H9 (cell line): ENCODE results near the gene KIF19. TPM values are rescaled to one million over a fixed set of nuclear protein-coding genes. Genes with fewer than 3 reads are reported as not detected.

Source experiments
- DNase-seq: peaks from one replicate; pipeline ENCODE4 v3.0.0-alpha.2; 2017
- H2AFZ ChIP-seq: one replicate; pipeline ENCODE4 v1.6.1; 2013; ENCODE audit warnings: mild to moderate bottlenecking, low read length, control low read depth, moderate library complexity
- H2AK5ac ChIP-seq: 2 replicates; pipeline ENCODE4 v1.6.1; 2013; ENCODE audit warnings: low read length, control low read depth, mixed read lengths; ENCODE audit not compliant: insufficient read length
- H2BK120ac ChIP-seq: one replicate; pipeline ENCODE4 v1.6.1; 2013; ENCODE audit warnings: low read depth, mild to moderate bottlenecking, low read length, control low read depth, inconsistent platforms; ENCODE audit not compliant: poor library complexity, severe bottlenecking
- H2BK12ac ChIP-seq: 2 replicates; pipeline ENCODE4 v1.6.1; 2013; ENCODE audit warnings: low read length, control low read depth, mixed read lengths, low read depth; ENCODE audit not compliant: insufficient read length
- H2BK15ac ChIP-seq: 2 replicates; pipeline ENCODE4 v1.6.1; 2013; ENCODE audit warnings: low read depth, low read length, control low read depth
- H2BK20ac ChIP-seq: one replicate; pipeline ENCODE4 v1.6.1; 2013; ENCODE audit warnings: low read depth, mild to moderate bottlenecking, low read length, control low read depth, inconsistent platforms; ENCODE audit not compliant: poor library complexity, severe bottlenecking
- H2BK5ac ChIP-seq: 2 replicates; pipeline ENCODE4 v1.6.1; 2013; ENCODE audit warnings: low read length, control low read depth, mixed read lengths; ENCODE audit not compliant: insufficient read length
- H3K14ac ChIP-seq: 2 replicates; pipeline ENCODE4 v1.6.1; 2013; ENCODE audit warnings: low read length, control low read depth; ENCODE audit not compliant: insufficient read depth
- H3K18ac ChIP-seq: 2 replicates; pipeline ENCODE4 v1.6.1; 2013; ENCODE audit warnings: low read depth, mild to moderate bottlenecking, mixed read lengths, low read length, control low read depth; ENCODE audit not compliant: insufficient read length
- H3K23ac ChIP-seq: 2 replicates; pipeline ENCODE4 v1.6.1; 2013; ENCODE audit warnings: low read length, control low read depth, mixed read lengths, low read depth; ENCODE audit not compliant: insufficient read length
- H3K23me2 ChIP-seq: 2 replicates; pipeline ENCODE4 v1.6.1; 2013; ENCODE audit warnings: low read depth, mild to moderate bottlenecking, mixed read lengths, low read length, control low read depth; ENCODE audit not compliant: insufficient read length, poor library complexity, severe bottlenecking
- H3K27ac ChIP-seq: 2 replicates; pipeline ENCODE4 v1.5.1; 2013; ENCODE audit warnings: low read length, control low read depth, mixed read lengths, low read depth; ENCODE audit not compliant: insufficient read length
- H3K27me3 ChIP-seq: 2 replicates; pipeline ENCODE4 v1.6.1; 2013; ENCODE audit warnings: low read length, control low read depth, inconsistent platforms; ENCODE audit not compliant: insufficient read depth
- H3K4ac ChIP-seq: 2 replicates; pipeline ENCODE4 v1.6.1; 2013; ENCODE audit warnings: low read depth, mild to moderate bottlenecking, control low read depth, inconsistent platforms, low read length, moderate library complexity
- H3K4me1 ChIP-seq: 2 replicates; pipeline ENCODE4 v1.6.1; 2013; ENCODE audit warnings: low read length, control low read depth, inconsistent platforms; ENCODE audit not compliant: insufficient read depth
- H3K4me2 ChIP-seq: 2 replicates; pipeline ENCODE4 v1.6.1; 2013; ENCODE audit warnings: low read length, control low read depth, mixed read lengths; ENCODE audit not compliant: insufficient read length, insufficient read depth
- H3K56ac ChIP-seq: 2 replicates; pipeline ENCODE4 v1.6.1; 2013; ENCODE audit warnings: low read depth, mild to moderate bottlenecking, mixed read lengths, low read length, control low read depth; ENCODE audit not compliant: insufficient read length
- H3K79me1 ChIP-seq: 2 replicates; pipeline ENCODE4 v1.6.1; 2013; ENCODE audit warnings: low read depth, mild to moderate bottlenecking, moderate library complexity, low read length, control low read depth, inconsistent platforms; ENCODE audit not compliant: insufficient read depth, poor library complexity, severe bottlenecking
- H3K79me2 ChIP-seq: 2 replicates; pipeline ENCODE4 v1.6.1; 2013; ENCODE audit warnings: low read length, control low read depth, inconsistent platforms; ENCODE audit not compliant: insufficient read depth
- H3K9ac ChIP-seq: 2 replicates; pipeline ENCODE4 v1.6.1; 2013; ENCODE audit warnings: low read length, control low read depth, mixed read lengths; ENCODE audit not compliant: insufficient read length; ENCODE audit errors: extremely low read depth
- H3K9me3 ChIP-seq: one replicate; pipeline ENCODE4 v1.6.1; 2013; ENCODE audit warnings: low read depth, low read length, inconsistent platforms; ENCODE audit not compliant: control insufficient read depth
- H3T11ph ChIP-seq: one replicate; pipeline ENCODE4 v1.6.1; 2013; ENCODE audit warnings: mild to moderate bottlenecking, low read length, control low read depth, inconsistent platforms
- H4K20me1 ChIP-seq: one replicate; pipeline ENCODE4 v1.6.1; 2013; ENCODE audit not compliant: control insufficient read depth, insufficient read length, insufficient read depth
- H4K5ac ChIP-seq: 2 replicates; pipeline ENCODE4 v1.6.1; 2013; ENCODE audit warnings: low read depth, mild to moderate bottlenecking, mixed read lengths, low read length, control low read depth; ENCODE audit not compliant: insufficient read length
- H4K8ac ChIP-seq: replicated peaks from 2 replicates; pipeline ENCODE4 v1.6.1; 2013; ENCODE audit warnings: low read length, control low read depth, mixed read lengths, low read depth; ENCODE audit not compliant: insufficient read length
- H4K91ac ChIP-seq: 2 replicates; pipeline ENCODE4 v1.6.1; 2013; ENCODE audit warnings: low read depth, mild to moderate bottlenecking, moderate library complexity, mixed read lengths, low read length, control low read depth; ENCODE audit not compliant: insufficient read length
- H3K27ac Mint-ChIP-seq, 3 experiments: 2 replicates in 2 of 3; 3 replicates in 1 of 3; pipeline ENCODE4 v1.8.0; 2020 to 2021; ENCODE audit warnings: mixed read lengths in 3 of 3, mild to moderate bottlenecking in 1 of 3, moderate library complexity in 1 of 3
- H3K27me3 Mint-ChIP-seq: 2 replicates; pipeline ENCODE4 v1.8.0; 2021; ENCODE audit warnings: low read depth, mild to moderate bottlenecking, moderate library complexity, mixed read lengths
- H3K36me3 Mint-ChIP-seq, 3 experiments: 2 replicates in 2 of 3; 3 replicates in 1 of 3; pipeline ENCODE4 v1.8.0; 2020 to 2021; ENCODE audit warnings: low read depth in 3 of 3, mixed read lengths in 3 of 3; ENCODE audit not compliant: insufficient read depth in 1 of 3
- H3K4me1 Mint-ChIP-seq, 2 experiments: 2 replicates each; pipeline ENCODE4 v1.8.0; 2020; ENCODE audit warnings: mixed read lengths in 2 of 2
- H3K4me3 Mint-ChIP-seq, 2 experiments: 2 replicates in 1 of 2; 3 replicates in 1 of 2; pipeline ENCODE4 v1.8.0; 2020 to 2021; ENCODE audit warnings: mild to moderate bottlenecking in 2 of 2, mixed read lengths in 2 of 2, moderate library complexity in 1 of 2
- H3K9me3 Mint-ChIP-seq, 2 experiments: 2 replicates in 1 of 2; 3 replicates in 1 of 2; pipeline ENCODE4 v1.8.0; 2020; ENCODE audit warnings: mild to moderate bottlenecking in 2 of 2, mixed read lengths in 2 of 2, moderate library complexity in 1 of 2
- CTCF ChIP-seq: fragments of 200-600 bp; sonication (generic); conservative IDR thresholded peaks from 3 replicates; pipeline ENCODE4 v1.8.0; 2021; ENCODE audit warnings: antibody characterized with exemption, mild to moderate bottlenecking
- WGBS: extraction: QIAGEN DNeasy Blood & Tissue Kit; methylation state at CpG from one replicate; pipeline ENCODE4 v1.1.7; 2013; ENCODE audit warnings: missing lambda C conversion rate, low lambda C conversion rate, mixed read lengths; ENCODE audit not compliant: insufficient read length; ENCODE audit errors: extremely low coverage; 5-methylcytosine and 5-hydroxymethylcytosine counted together
- total RNA-seq: library from RNA; stranded (reverse); gene quantifications from 2 replicates; pipeline ENCODE4 v1.2.1, GENCODE V29; 2021

Gene KIF19
- total RNA-seq, 1 experiment from 2014 or later, result 0.13 TPM

- H3T11ph ChIP-seq, result no peak overlapping the region
- no CpG with 5 or more reads among the region's 11 CpGs for WGBS
- no peak overlapping the region for H2BK20ac ChIP-seq
- H3K4me1 ChIP-seq, result no peaks in the 10 kb centered on the region
- H3K23ac ChIP-seq, result no peak overlapping the region
- H3K18ac ChIP-seq, result no peak overlapping the region
- H2AFZ ChIP-seq, result no peak overlapping the region
- H3K9ac ChIP-seq, result no peak overlapping the region
- H3K9me3 ChIP-seq, result no peaks in the 10 kb centered on the region
- no peak overlapping the region for H3K4ac ChIP-seq
- no peak overlapping the region for H2BK12ac ChIP-seq
- H2BK5ac ChIP-seq, result no peak overlapping the region
- H3K36me3 Mint-ChIP-seq, result no peaks in the 10 kb centered on the region; a peak in 2 of 7 replicates
- no peak overlapping the region for H3K14ac ChIP-seq
- peaks cover 0 to 4% of the 10 kb centered on the region in 2 experiments; a peak in 1 of 5 replicates for H3K9me3 Mint-ChIP-seq
- no peak overlapping the region for H3K27ac ChIP-seq
- H3K79me2 ChIP-seq, result no peaks in the 10 kb centered on the region
- H4K20me1 ChIP-seq, result no peaks in the 10 kb centered on the region
- H3K23me2 ChIP-seq, result peaks cover 2% of the 10 kb centered on the region
- no peaks in the 10 kb centered on the region for H3K27me3 ChIP-seq
- H3K4me1 Mint-ChIP-seq, result peaks cover 27 to 50% of the 10 kb centered on the region in 2 experiments
- H4K91ac ChIP-seq, result no peak overlapping the region
- H4K5ac ChIP-seq, result no peak overlapping the region
- H3K4me2 ChIP-seq, result no peak overlapping the region
- no peak for TF ChIP-seq CTCF
- no peak overlapping the region for H2BK120ac ChIP-seq
- H3K56ac ChIP-seq, result no peak overlapping the region
- no peak overlapping the region for H3K4me3 Mint-ChIP-seq
- H3K27ac Mint-ChIP-seq, result no peak overlapping the region
- no peaks in the 10 kb centered on the region for H3K79me1 ChIP-seq
- H2AK5ac ChIP-seq, result no peak overlapping the region
- no peak for DNase-seq
- peaks cover 18% of the 10 kb centered on the region for H3K27me3 Mint-ChIP-seq
- H2BK15ac ChIP-seq, result no peak overlapping the region
- H4K8ac ChIP-seq, result no peak overlapping the region
These were observed 64.9 kb downstream of the KIF19 start for GRCh38 chr17:74390680-74391653.
